ENCODE data around the gene PHOSPHO1.
A peak's percentile ranks its signal among the peaks of the same experiment; 100 is the strongest.
"Not testable (repeated sequence)": the region's sequence is repeated elsewhere in the genome, so short reads cannot be mapped to it uniquely, and the experiment has no call there.

PHOSPHO1 gene

DNA sequence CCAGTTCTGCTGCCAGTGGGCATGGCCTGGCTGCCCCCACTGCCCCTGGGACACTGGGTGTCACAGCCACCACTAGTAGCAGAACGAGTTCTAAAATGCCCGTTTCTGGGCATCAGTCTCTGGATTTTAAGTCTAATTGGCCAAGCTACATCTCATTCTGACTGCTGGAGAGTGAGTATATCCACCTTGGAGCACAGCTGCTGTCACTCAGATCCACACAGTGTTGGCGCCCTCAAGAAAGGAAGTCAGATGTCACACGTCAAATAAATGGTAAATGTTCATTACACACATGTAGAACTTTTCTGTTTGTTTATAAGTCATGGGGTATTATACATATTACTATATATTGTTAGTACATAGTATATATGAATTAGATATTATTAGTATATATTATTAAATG lies 39.7 kb downstream of the PHOSPHO1 start:
- Histone ChIP-seq H3K9me2 (replicated peaks; ENCODE audit: insufficient read depth, low read length) (no peaks in the 10 kb centered on the region), H3K9me3 (ENCODE audit: insufficient read depth, low read length) (no peaks in the 10 kb centered on the region), H3K79me2 (ENCODE audit: insufficient read depth, low read length) (no peaks in the 10 kb centered on the region), H3K9ac (ENCODE audit: low read length) (no peak overlapping the region), H3K4me2 (ENCODE audit: low read depth, low read length, poor library complexity, severe bottlenecking) (peak overlapping the region; percentile 92), H3K27ac (ENCODE audit: low read depth, low read length) (no peak overlapping the region), H3K27me3 (ENCODE audit: low read length) (no peaks in the 10 kb centered on the region), H4K20me1 (ENCODE audit: low read depth, low read length) (no peaks in the 10 kb centered on the region), H3F3A (ENCODE audit: insufficient read depth) (peaks cover 11% of the 10 kb centered on the region), H2AFZ (ENCODE audit: low read depth, low read length, severe bottlenecking) (peak overlapping the region; percentile 17), H3K4me3 (ENCODE audit: insufficient read depth, low read length, poor library complexity, severe bottlenecking) (no peak overlapping the region), H3K36me3 (ENCODE audit: low read length) (no peaks in the 10 kb centered on the region)
- TF ChIP-seq EZH2phosphoT487 (conservative IDR thresholded peaks at IDR 0.05; ENCODE audit: low read length) (no peak), CTCF (IDR thresholded peaks at IDR 0.05; ENCODE audit: insufficient read depth, low read length, poor library complexity, severe bottlenecking) (no peak)

DNA sequence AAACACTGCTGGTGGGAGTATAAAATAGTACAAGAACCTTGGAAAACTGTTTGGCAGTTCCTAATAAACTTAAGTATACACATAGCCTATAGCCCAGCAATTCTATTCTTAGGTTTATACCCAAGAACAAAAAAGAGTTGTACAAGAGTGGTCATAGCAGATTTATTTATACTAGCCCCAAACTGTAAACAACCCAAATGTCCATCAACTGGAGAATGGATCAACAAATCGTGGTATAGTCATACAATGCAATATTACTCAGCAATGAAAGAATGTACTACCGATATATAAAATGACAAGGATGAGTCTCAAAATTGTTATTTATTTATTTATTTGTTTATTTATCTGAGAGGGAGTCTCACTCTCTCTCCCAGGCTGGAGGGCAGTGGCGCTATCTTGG lies 43.3 kb downstream of the PHOSPHO1 start:
- TF ChIP-seq CTCF (IDR thresholded peaks at IDR 0.05; ENCODE audit: insufficient read depth, low read length, poor library complexity, severe bottlenecking) (no peak), EZH2phosphoT487 (conservative IDR thresholded peaks at IDR 0.05; ENCODE audit: low read length) (no peak)
- peaks cover 3% of the 10 kb centered on the region; the same call in 1 of the 2 replicates for H3F3A ChIP-seq (ENCODE audit: insufficient read depth)
- H3K4me2 ChIP-seq (ENCODE audit: low read depth, low read length, poor library complexity, severe bottlenecking) = no peak overlapping the region
- no peak overlapping the region for H2AFZ ChIP-seq (ENCODE audit: low read depth, low read length, severe bottlenecking)
- no peaks in the 10 kb centered on the region for H4K20me1 ChIP-seq (ENCODE audit: low read depth, low read length)
- no peak overlapping the region for H3K27ac ChIP-seq (ENCODE audit: low read depth, low read length)
- H3K9me2 ChIP-seq (replicated peaks; ENCODE audit: insufficient read depth, low read length) = no peaks in the 10 kb centered on the region
- no peaks in the 10 kb centered on the region for H3K36me3 ChIP-seq (ENCODE audit: low read length)
- no peaks in the 10 kb centered on the region for H3K79me2 ChIP-seq (ENCODE audit: insufficient read depth, low read length)
- no peak overlapping the region for H3K9ac ChIP-seq (ENCODE audit: low read length)
- H3K4me3 ChIP-seq (ENCODE audit: insufficient read depth, low read length, poor library complexity, severe bottlenecking) = no peak overlapping the region
- H3K9me3 ChIP-seq (ENCODE audit: insufficient read depth, low read length) = peaks cover 13% of the 10 kb centered on the region; the same call in 1 of the 2 replicates
- H3K27me3 ChIP-seq (ENCODE audit: low read length) = no peaks in the 10 kb centered on the region

DNA sequence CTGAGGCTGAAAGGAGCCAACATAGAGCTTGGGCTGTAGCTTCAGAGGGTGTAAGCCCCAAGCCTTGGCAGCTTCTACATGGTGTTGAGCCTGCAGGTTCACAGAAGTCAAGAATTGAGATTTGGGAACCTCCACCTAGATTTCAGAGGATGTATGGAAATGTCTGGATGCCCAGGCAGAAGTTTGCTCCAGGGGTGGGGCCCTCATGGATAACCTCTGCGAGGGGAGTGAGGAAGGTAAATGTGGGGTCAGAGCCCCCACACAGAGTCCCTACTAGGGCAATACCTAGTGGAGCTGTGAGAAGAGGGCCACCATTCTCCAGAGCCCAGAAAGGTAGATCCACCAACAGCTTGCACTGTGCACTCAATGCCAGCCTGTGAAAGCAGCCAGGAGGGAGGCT lies 45.2 kb downstream of the PHOSPHO1 start:
- not testable (repeated sequence) for H4K20me1 ChIP-seq (ENCODE audit: low read depth, low read length); H3K4me2 ChIP-seq (ENCODE audit: low read depth, low read length, poor library complexity, severe bottlenecking); H3K27ac ChIP-seq (ENCODE audit: low read depth, low read length); H3K79me2 ChIP-seq (ENCODE audit: insufficient read depth, low read length); H3F3A ChIP-seq (ENCODE audit: insufficient read depth); H3K9ac ChIP-seq (ENCODE audit: low read length); H3K27me3 ChIP-seq (ENCODE audit: low read length); H3K9me2 ChIP-seq (replicated peaks; ENCODE audit: insufficient read depth, low read length); H2AFZ ChIP-seq (ENCODE audit: low read depth, low read length, severe bottlenecking); H3K36me3 ChIP-seq (ENCODE audit: low read length); H3K4me3 ChIP-seq (ENCODE audit: insufficient read depth, low read length, poor library complexity, severe bottlenecking)
- peaks cover 13% of the 10 kb centered on the region; the same call in 1 of the 2 replicates for H3K9me3 ChIP-seq (ENCODE audit: insufficient read depth, low read length)

GRCh38 chr17:49184522-49184921 lies 46.1 kb downstream of the PHOSPHO1 start:
- not testable (repeated sequence) for H3F3A ChIP-seq (ENCODE audit: insufficient read depth); H3K27ac ChIP-seq (ENCODE audit: low read depth, low read length); H3K79me2 ChIP-seq (ENCODE audit: insufficient read depth, low read length); H3K9ac ChIP-seq (ENCODE audit: low read length); H3K36me3 ChIP-seq (ENCODE audit: low read length); H3K9me2 ChIP-seq (replicated peaks; ENCODE audit: insufficient read depth, low read length); H4K20me1 ChIP-seq (ENCODE audit: low read depth, low read length); H2AFZ ChIP-seq (ENCODE audit: low read depth, low read length, severe bottlenecking); H3K4me2 ChIP-seq (ENCODE audit: low read depth, low read length, poor library complexity, severe bottlenecking); H3K27me3 ChIP-seq (ENCODE audit: low read length); H3K4me3 ChIP-seq (ENCODE audit: insufficient read depth, low read length, poor library complexity, severe bottlenecking)
- H3K9me3 ChIP-seq (ENCODE audit: insufficient read depth, low read length) = peaks cover 13% of the 10 kb centered on the region; the same call in 1 of the 2 replicates

All from SU-DHL-6 (cell line).